HUES48 (cell line): ENCODE data around the gene RPH3AL.
"Not testable (repeated sequence)": the region's sequence is repeated elsewhere in the genome, so short reads cannot be mapped to it uniquely, and the experiment has no call there.

Source experiments
- H3K27ac ChIP-seq: one replicate; pipeline ENCODE4 v1.7.0; 2013; ENCODE audit warnings: low read depth, low read length, inconsistent platforms
- H3K27me3 ChIP-seq: 2 replicates; pipeline ENCODE4 v1.6.1; 2013; ENCODE audit warnings: mild to moderate bottlenecking, low read length; ENCODE audit not compliant: control insufficient read depth, insufficient read depth
- H3K36me3 ChIP-seq: 2 replicates; pipeline ENCODE4 v1.6.1; 2013; ENCODE audit warnings: low read length; ENCODE audit not compliant: control insufficient read depth, insufficient read depth
- H3K4me1 ChIP-seq: 2 replicates; pipeline ENCODE4 v1.6.1; 2013; ENCODE audit warnings: mild to moderate bottlenecking, low read length; ENCODE audit not compliant: control insufficient read depth, insufficient read depth
- H3K4me3 ChIP-seq: 2 replicates; pipeline ENCODE4 v1.5.1; 2013; ENCODE audit warnings: mild to moderate bottlenecking, low read depth, low read length
- H3K9ac ChIP-seq: 2 replicates; pipeline ENCODE4 v1.6.1; 2013; ENCODE audit warnings: mild to moderate bottlenecking, low read depth, low read length, moderate library complexity
- H3K9me3 ChIP-seq: 2 replicates; pipeline ENCODE4 v1.6.1; 2013; ENCODE audit warnings: low read length; ENCODE audit not compliant: control insufficient read depth, insufficient read depth

The RPH3AL gene

GRCh38 chr17:219696-220095 is 132.9 kb downstream of the RPH3AL start:
- H3K4me1 ChIP-seq: peaks cover 11% of the 10 kb centered on the region; the same call in 1 of the 2 replicates
- H3K9ac ChIP-seq: no peak overlapping the region
- no peaks in the 10 kb centered on the region for H3K36me3 ChIP-seq
- H3K9me3 ChIP-seq: peaks cover 4% of the 10 kb centered on the region; the same call in 1 of the 2 replicates
- no peaks in the 10 kb centered on the region for H3K27me3 ChIP-seq
- no peak overlapping the region for H3K4me3 ChIP-seq
- H3K27ac ChIP-seq: no peak overlapping the region

- Histone ChIP-seq H3K9me3 (peaks cover 4% of the 10 kb centered on the region; the same call in 1 of the 2 replicates), H3K9ac (no peak overlapping the region), H3K36me3 (no peaks in the 10 kb centered on the region), H3K4me1 (peaks cover 11% of the 10 kb centered on the region; the same call in 1 of the 2 replicates), H3K27ac (no peak overlapping the region), H3K4me3 (no peak overlapping the region), H3K27me3 (no peaks in the 10 kb centered on the region)
These were observed 134.0 kb downstream of the RPH3AL start for GRCh38 chr17:218432-219110.

GRCh38 chr17:216625-217024 is 136.0 kb downstream of the RPH3AL start:
- Histone ChIP-seq H3K27ac (no peak overlapping the region), H3K9ac (no peak overlapping the region)

GRCh38 chr17:215563-216478 is 136.8 kb downstream of the RPH3AL start:
- H3K9me3 ChIP-seq, H3K27me3 ChIP-seq, H3K36me3 ChIP-seq: not testable (repeated sequence)
- H3K4me1 ChIP-seq: peaks cover 11% of the 10 kb centered on the region; the same call in 1 of the 2 replicates
- peak overlapping the region; percentile 60 for H3K4me3 ChIP-seq
- H3K27ac ChIP-seq: peak overlapping the region; percentile 42
- peak overlapping the region; percentile 59; the same call in 1 of the 2 replicates for H3K9ac ChIP-seq

More at GRCh38 chr17:216625-217024, 136.0 kb downstream of the RPH3AL start:
- no peaks in the 10 kb centered on the region for H3K27me3 ChIP-seq
- peaks cover 11% of the 10 kb centered on the region; the same call in 1 of the 2 replicates for H3K4me1 ChIP-seq
- H3K36me3 ChIP-seq: no peaks in the 10 kb centered on the region
- no peak overlapping the region for H3K4me3 ChIP-seq
- H3K9me3 ChIP-seq: peaks cover 4% of the 10 kb centered on the region; the same call in 1 of the 2 replicates

- peaks cover 11% of the 10 kb centered on the region; the same call in 1 of the 2 replicates for H3K4me1 ChIP-seq
- no peak overlapping the region for H3K27ac ChIP-seq
- 0 out of 2 replicates have a peak overlapping the region, but pooled peaks have one; percentile 59 for H3K9ac ChIP-seq
- H3K9me3 ChIP-seq: peaks cover 4% of the 10 kb centered on the region; the same call in 1 of the 2 replicates
- no peaks in the 10 kb centered on the region for H3K27me3 ChIP-seq
- H3K36me3 ChIP-seq: no peaks in the 10 kb centered on the region
- peak overlapping the region; percentile 60 for H3K4me3 ChIP-seq
These were observed 137.7 kb downstream of the RPH3AL start for GRCh38 chr17:214881-215331.

- Histone ChIP-seq H3K9ac (no peak overlapping the region), H3K36me3 (no peaks in the 10 kb centered on the region), H3K27ac (no peak overlapping the region), H3K4me3 (no peak overlapping the region), H3K27me3 (no peaks in the 10 kb centered on the region), H3K9me3 (peaks cover 4% of the 10 kb centered on the region; the same call in 1 of the 2 replicates), H3K4me1 (peaks cover 11% of the 10 kb centered on the region; the same call in 1 of the 2 replicates)
These were observed 139.1 kb downstream of the RPH3AL start for GRCh38 chr17:213286-214105.

- Histone ChIP-seq H3K4me3 (no peak overlapping the region), H3K36me3 (no peaks in the 10 kb centered on the region), H3K27me3 (no peaks in the 10 kb centered on the region), H3K9me3 (no peaks in the 10 kb centered on the region), H3K4me1 (peaks cover 5% of the 10 kb centered on the region; the same call in 1 of the 2 replicates), H3K27ac (no peak overlapping the region), H3K9ac (no peak overlapping the region)
These were observed 142.2 kb downstream of the RPH3AL start for GRCh38 chr17:210402-210801.

- Histone ChIP-seq H3K9me3 (no peaks in the 10 kb centered on the region), H3K36me3 (no peaks in the 10 kb centered on the region), H3K4me1 (no peaks in the 10 kb centered on the region), H3K9ac (no peak overlapping the region), H3K27me3 (no peaks in the 10 kb centered on the region), H3K4me3 (no peak overlapping the region), H3K27ac (no peak overlapping the region)
These were observed 144.2 kb downstream of the RPH3AL start for GRCh38 chr17:208429-208828.

- Histone ChIP-seq H3K27me3 (no peaks in the 10 kb centered on the region), H3K9me3 (no peaks in the 10 kb centered on the region), H3K4me1 (no peaks in the 10 kb centered on the region), H3K27ac (no peak overlapping the region), H3K9ac (no peak overlapping the region), H3K4me3 (no peak overlapping the region), H3K36me3 (no peaks in the 10 kb centered on the region)
These were observed 144.8 kb downstream of the RPH3AL start for GRCh38 chr17:207775-208174.

- no peaks in the 10 kb centered on the region for H3K27me3 ChIP-seq
These were observed 145.6 kb downstream of the RPH3AL start for GRCh38 chr17:206941-207560.

More at GRCh38 chr17:206941-207560, 145.6 kb downstream of the RPH3AL start:
- no peak overlapping the region for H3K4me3 ChIP-seq
- no peaks in the 10 kb centered on the region for H3K4me1 ChIP-seq
- no peak overlapping the region for H3K27ac ChIP-seq
- H3K9me3 ChIP-seq: no peaks in the 10 kb centered on the region
- H3K36me3 ChIP-seq: no peaks in the 10 kb centered on the region
- H3K9ac ChIP-seq: no peak overlapping the region
